ENCODE measurements around the gene ZNRF1.
A peak's percentile ranks its signal among the peaks of the same experiment; 100 is the strongest.

ZNRF1 gene

DNA sequence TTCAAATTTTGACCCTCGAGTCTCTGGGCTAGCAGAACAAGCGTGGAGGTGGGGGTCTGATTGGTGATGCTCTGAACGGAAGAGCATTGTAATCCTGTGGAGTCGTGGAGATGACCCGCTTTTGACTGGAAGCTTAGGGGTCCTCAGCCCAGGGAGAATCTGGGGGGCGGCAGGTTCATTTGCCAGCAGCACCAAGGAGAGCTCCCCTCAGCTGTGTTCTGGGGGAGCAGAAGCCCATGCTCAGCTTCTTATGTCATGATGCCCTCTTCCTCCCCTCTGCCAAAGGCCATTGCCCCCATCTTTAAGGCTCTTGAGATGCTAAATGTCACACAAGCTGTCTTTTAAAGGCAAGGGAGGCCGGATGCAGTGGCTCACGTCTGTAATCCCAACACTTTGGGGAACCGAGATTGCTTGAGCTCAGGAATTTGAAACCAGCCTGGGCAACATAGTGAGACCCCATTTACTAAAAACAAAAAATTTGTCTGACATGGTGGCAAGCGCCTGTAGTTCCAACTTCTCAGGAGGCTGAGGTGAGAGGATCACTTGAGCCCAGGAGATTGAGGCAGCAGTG, 98.5 kb downstream of the ZNRF1 start:
- TF ChIP-seq, protein P1, sequence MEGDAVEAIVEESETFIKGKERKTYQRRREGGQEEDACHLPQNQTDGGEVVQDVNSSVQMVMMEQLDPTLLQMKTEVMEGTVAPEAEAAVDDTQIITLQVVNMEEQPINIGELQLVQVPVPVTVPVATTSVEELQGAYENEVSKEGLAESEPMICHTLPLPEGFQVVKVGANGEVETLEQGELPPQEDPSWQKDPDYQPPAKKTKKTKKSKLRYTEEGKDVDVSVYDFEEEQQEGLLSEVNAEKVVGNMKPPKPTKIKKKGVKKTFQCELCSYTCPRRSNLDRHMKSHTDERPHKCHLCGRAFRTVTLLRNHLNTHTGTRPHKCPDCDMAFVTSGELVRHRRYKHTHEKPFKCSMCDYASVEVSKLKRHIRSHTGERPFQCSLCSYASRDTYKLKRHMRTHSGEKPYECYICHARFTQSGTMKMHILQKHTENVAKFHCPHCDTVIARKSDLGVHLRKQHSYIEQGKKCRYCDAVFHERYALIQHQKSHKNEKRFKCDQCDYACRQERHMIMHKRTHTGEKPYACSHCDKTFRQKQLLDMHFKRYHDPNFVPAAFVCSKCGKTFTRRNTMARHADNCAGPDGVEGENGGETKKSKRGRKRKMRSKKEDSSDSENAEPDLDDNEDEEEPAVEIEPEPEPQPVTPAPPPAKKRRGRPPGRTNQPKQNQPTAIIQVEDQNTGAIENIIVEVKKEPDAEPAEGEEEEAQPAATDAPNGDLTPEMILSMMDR (IDR thresholded peaks at IDR 0.05; ENCODE audit: extremely low read depth, missing control alignments): no peak
- no peak for DNase-seq (ENCODE audit: low spot score)

DNA sequence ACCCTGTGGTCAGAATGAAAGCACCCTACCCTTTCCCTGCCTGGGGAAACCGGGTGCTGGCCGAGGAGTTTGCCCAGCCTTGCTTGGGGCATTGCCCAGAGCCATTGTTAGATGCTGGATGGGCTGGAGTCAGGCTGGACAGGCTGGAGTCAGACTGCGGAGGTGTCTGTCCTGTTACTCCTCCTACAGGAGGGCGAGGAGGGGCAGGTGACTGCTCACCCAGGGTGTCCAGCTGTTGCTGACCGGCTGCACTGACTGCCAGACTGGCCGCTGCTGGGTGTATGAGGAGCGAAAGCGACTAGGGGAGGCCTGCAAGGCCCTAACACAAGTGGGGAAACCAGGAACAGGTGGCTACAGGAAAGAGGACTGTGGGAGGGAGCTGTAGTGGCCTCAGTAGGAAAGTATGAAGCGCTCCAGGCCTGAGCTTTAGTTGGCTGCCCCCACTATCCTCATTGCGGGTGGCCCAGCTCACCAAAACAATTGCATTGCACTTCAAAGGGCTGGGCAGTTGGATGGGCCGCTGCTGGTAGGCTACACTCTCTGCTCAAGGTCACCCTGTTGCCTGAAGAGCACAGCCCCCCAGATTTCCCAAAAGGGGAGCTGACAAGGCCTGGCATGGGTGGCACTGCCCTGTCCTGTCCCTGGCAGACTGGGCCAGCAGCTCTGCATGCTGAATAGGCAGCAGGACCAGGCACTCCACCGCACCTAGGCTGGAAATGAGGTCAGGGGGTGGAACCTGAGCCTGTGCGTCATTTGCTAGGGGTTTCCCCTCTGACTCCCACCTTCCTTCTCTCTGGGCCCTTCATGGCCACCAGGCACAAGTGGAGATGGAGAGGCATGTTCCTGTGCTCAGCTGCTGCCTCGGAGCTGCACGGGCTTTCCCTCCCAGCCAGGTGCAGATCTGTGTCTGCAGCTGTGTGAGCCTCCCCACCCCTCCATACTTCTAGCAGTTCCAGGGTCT, 99.4 kb downstream of the ZNRF1 start:
- TF ChIP-seq, protein P1 (IDR thresholded peaks at IDR 0.05; ENCODE audit: extremely low read depth, missing control alignments): no peak
- peak; percentile 67 for DNase-seq (ENCODE audit: low spot score)

DNA sequence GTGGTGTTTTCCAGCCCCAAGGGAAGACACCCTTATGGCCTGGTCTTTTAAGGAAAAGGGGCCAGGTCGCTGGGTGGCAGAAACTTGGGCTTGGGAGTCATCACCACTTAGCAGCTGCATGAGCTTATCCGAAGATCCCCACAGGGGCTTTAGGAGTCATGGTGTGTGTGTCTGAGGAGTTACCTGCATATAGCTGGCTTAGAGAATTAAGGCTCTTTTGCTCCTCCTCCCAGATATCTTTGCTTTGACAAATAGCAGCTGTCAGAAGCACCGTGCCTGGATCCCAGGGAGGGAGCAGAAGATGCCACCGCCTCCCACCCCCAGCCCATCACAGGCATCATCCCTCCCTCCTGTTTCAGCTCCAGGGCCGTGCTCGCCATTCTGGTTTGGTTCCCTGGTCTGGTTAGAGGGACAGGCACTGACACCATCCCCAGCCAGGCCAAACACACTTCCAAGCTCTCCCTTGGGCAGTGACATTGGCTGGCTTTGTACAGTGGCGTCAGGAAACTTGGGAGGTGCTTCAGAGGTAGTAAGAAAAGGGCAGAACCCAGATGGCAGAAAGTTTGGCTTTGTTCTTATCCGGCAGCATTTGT, 100.3 kb downstream of the ZNRF1 start:
- TF ChIP-seq, protein P1 (IDR thresholded peaks at IDR 0.05; ENCODE audit: extremely low read depth, missing control alignments): no peak

DNA sequence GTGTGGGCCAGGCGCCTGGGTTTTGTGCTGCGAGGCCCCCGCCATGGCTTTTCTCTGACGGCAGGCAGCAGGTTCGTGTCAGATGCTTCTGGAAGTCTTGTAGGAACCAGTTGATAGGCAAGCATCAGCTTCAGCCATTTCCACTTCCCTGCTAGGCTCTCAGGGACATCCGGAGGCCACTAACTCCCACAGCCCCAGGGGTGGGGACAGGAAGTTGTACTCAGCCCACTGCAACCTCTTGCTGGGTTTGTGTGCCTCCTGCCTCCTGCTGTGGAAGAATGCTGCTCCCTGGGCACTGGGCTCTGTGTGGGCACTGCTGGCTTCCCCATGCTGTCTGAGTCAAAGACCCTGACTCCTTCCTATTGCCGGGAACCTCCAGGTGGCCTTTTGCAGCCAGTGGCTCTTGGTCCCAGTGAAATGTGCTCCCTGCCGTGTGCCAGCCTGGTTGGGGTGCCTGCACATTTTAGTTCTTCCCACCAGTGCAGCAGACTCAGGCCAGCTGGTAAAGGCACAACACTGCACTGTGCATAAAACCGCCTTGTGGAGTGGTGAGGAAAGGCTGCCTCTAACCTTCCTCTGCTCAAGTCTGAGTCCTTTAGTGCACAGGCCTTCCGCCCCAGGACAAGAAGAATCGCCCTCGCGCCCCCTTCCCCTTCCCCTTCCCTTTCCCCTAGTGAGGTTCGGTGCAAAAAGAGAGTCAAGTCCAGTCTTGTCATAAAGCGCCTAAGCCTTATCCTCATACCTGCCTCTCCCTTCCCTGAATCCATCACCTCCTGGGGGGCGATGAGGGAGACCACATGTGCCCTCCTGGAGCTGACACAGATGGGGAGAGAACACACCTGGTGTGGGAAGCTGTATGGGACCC, 101.1 kb downstream of the ZNRF1 start:
- no peak for DNase-seq (ENCODE audit: low spot score)
- TF ChIP-seq, protein P1 (IDR thresholded peaks at IDR 0.05; ENCODE audit: extremely low read depth, missing control alignments): no peak

More for the DNA sequence above, 100.3 kb downstream of the ZNRF1 start:
- no peak for DNase-seq (ENCODE audit: low spot score)

DNA sequence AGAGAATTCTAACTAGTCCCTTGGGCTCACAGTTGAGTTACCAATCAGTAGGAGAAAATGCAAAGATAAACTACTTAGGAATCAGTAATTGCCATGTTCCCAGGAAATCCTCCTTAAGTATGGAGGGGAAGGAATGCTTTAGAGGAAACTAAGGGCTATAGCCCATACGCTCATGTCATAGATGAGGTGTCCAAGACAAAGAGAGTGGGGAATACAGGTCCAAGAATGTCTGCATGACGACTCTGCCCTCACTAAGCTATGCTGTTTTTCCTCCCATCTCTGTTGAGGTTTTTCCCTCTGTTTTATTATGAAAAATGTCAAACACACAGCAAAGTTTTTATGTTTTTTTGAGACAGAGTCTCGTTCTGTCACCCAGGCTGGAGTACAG, 101.8 kb downstream of the ZNRF1 start:
- no peak for DNase-seq (ENCODE audit: low spot score)
- TF ChIP-seq, protein P1 (IDR thresholded peaks at IDR 0.05; ENCODE audit: extremely low read depth, missing control alignments): no peak

DNA sequence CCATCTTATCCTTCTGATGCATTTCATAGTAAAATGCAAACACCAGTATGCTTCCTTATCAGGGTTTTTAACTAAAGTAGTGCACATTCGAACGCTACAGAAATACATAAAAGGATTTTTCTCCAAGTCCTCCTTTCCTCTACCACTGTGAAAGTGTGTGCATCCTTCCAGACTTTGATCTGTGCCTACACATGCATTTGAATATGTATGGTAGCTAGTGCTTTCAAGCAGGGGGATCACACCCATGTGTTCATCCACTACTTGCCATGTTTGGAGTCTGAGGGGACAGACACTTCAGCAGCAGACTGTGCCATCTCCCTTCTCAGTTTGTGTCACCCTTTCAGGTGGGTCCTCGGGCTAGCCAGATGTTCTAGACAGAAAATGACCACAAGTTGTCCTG, 102.8 kb downstream of the ZNRF1 start:
- TF ChIP-seq, protein P1 (IDR thresholded peaks at IDR 0.05; ENCODE audit: extremely low read depth, missing control alignments): no peak
- DNase-seq (ENCODE audit: low spot score): no peak

Measured in GM20000 (cell line).